CD14-positive monocyte (primary cell): Measurements from ENCODE around the gene TEAD4. TPM values are rescaled to one million over a fixed set of nuclear protein-coding genes. Genes with fewer than 3 reads are reported as not detected.

Source experiments
- DNase-seq, 3 donors: peaks; one replicate each; pipeline ENCODE4 v3.0.0-alpha.2; 2011 to 2022
- H2AFZ ChIP-seq: 2 replicates; pipeline ENCODE4 v1.6.0; 2012; ENCODE audit warnings: mild to moderate bottlenecking, low read depth, low read length, inconsistent platforms; ENCODE audit not compliant: insufficient read depth, poor library complexity, severe bottlenecking
- H3K27ac ChIP-seq, 2 donors: 1 replicate in 1 of 2; 2 replicates in 1 of 2; pipeline ENCODE4 v1.5.1; 2012 to 2013; ENCODE audit warnings: low read length in 2 of 2, control low read depth in 1 of 2, inconsistent platforms in 1 of 2, low read depth in 1 of 2, mild to moderate bottlenecking in 1 of 2
- H3K27me3 ChIP-seq, 2 donors: one replicate each; pipeline versions ENCODE4 v1.6.0 to v1.6.1; 2011 to 2013; ENCODE audit warnings: low read length in 2 of 2; ENCODE audit not compliant: control insufficient read depth in 2 of 2, insufficient read depth in 2 of 2
- H3K36me3 ChIP-seq, 2 donors: replicated peaks in 1 of 2; 1 replicate in 1 of 2; 2 replicates in 1 of 2; pipeline versions ENCODE4 v1.5.1 to v1.6.1; 2012 to 2013; ENCODE audit warnings: low read length in 2 of 2, control low read depth in 1 of 2, inconsistent platforms in 1 of 2, mild to moderate bottlenecking in 1 of 2; ENCODE audit not compliant: insufficient read depth in 2 of 2, control insufficient read depth in 1 of 2
- H3K4me1 ChIP-seq, 2 donors: 1 replicate in 1 of 2; 2 replicates in 1 of 2; pipeline versions ENCODE4 v1.5.1 to v1.6.1; 2012 to 2013; ENCODE audit warnings: low read length in 2 of 2, control low read depth in 1 of 2, inconsistent platforms in 1 of 2, mild to moderate bottlenecking in 1 of 2, moderate library complexity in 1 of 2; ENCODE audit not compliant: insufficient read depth in 2 of 2, control insufficient read depth in 1 of 2
- H3K4me2 ChIP-seq: replicated peaks from 2 replicates; pipeline ENCODE3; 2012; ENCODE audit warnings: low read length, moderate library complexity, mild to moderate bottlenecking; ENCODE audit not compliant: poor library complexity, severe bottlenecking; ENCODE audit errors: extremely low read depth
- H3K4me3 ChIP-seq, 3 experiments: fragments of 200-600 bp in 1 of 3; sonication (generic) in 1 of 3; replicated peaks in 1 of 3; 1 replicate in 2 of 3; 2 replicates in 1 of 3; pipeline ENCODE4 v1.5.1; 2011 to 2013; ENCODE audit warnings: low read length in 3 of 3, mild to moderate bottlenecking in 3 of 3, control low read depth in 2 of 3, low read depth in 2 of 3, inconsistent platforms in 1 of 3, moderate library complexity in 1 of 3
- H3K79me2 ChIP-seq: 2 replicates; pipeline ENCODE4 v1.6.0; 2012; ENCODE audit warnings: mild to moderate bottlenecking, control low read depth, inconsistent platforms, low read length, moderate library complexity; ENCODE audit not compliant: insufficient read depth
- H3K9ac ChIP-seq: 2 replicates; pipeline ENCODE4 v1.6.0; 2017; ENCODE audit warnings: low read length, mild to moderate bottlenecking; ENCODE audit not compliant: insufficient read depth, poor library complexity, severe bottlenecking
- H3K9me3 ChIP-seq, 2 donors: replicated peaks in 1 of 2; 1 replicate in 1 of 2; 2 replicates in 1 of 2; pipeline versions ENCODE4 v1.5.1 to v1.6.1; 2012 to 2013; ENCODE audit warnings: low read length in 2 of 2, control low read depth in 1 of 2; ENCODE audit not compliant: control insufficient read depth in 1 of 2, insufficient read depth in 1 of 2
- H4K20me1 ChIP-seq: 2 replicates; pipeline ENCODE4 v1.6.0; 2012; ENCODE audit warnings: mild to moderate bottlenecking, low read length, control low read depth, moderate library complexity; ENCODE audit not compliant: insufficient read depth
- H3K27ac Mint-ChIP-seq, 7 donors: one replicate each; pipeline ENCODE4 v1.8.0; 2020; ENCODE audit warnings: mild to moderate bottlenecking in 7 of 7, mixed read lengths in 7 of 7, moderate library complexity in 6 of 7, inconsistent platforms in 2 of 7
- H3K27me3 Mint-ChIP-seq, 3 donors: one replicate each; pipeline ENCODE4 v1.8.0; 2021 to 2022; ENCODE audit warnings: low read depth in 3 of 3, mild to moderate bottlenecking in 3 of 3, mixed read lengths in 3 of 3, moderate library complexity in 3 of 3, inconsistent platforms in 1 of 3
- H3K36me3 Mint-ChIP-seq, 2 donors: one replicate each; pipeline ENCODE4 v1.8.0; 2020; ENCODE audit warnings: mixed read lengths in 2 of 2, inconsistent platforms in 1 of 2, mild to moderate bottlenecking in 1 of 2
- H3K4me1 Mint-ChIP-seq: one replicate; pipeline ENCODE4 v1.8.0; 2020; ENCODE audit warnings: mild to moderate bottlenecking, mixed read lengths
- H3K4me3 Mint-ChIP-seq, 2 donors: one replicate each; pipeline ENCODE4 v1.8.0; 2020; ENCODE audit warnings: mild to moderate bottlenecking in 2 of 2, mixed read lengths in 2 of 2, moderate library complexity in 1 of 2
- H3K9me3 Mint-ChIP-seq, 7 donors: one replicate each; pipeline ENCODE4 v1.8.0; 2020 to 2022; ENCODE audit warnings: mixed read lengths in 7 of 7, mild to moderate bottlenecking in 6 of 7, moderate library complexity in 6 of 7, inconsistent platforms in 2 of 7
- CTCF ChIP-seq: fragments of 200-600 bp; IDR thresholded peaks from one replicate; pipeline ENCODE4 v1.8.0; 2022; ENCODE audit warnings: antibody characterized with exemption, mild to moderate bottlenecking
- WGBS: methylation state at CpG from one replicate; pipeline ENCODE4 v1.1.5; 2013; ENCODE audit warnings: missing lambda C conversion rate; ENCODE audit not compliant: insufficient coverage; 5-methylcytosine and 5-hydroxymethylcytosine counted together
- intact Hi-C, 2 donors: fragments of 100-400 bp; cut with micrococcal nuclease; formaldehyde crosslinking; loops; one replicate each; pipeline versions ENCODE4 v1.15.0 to v1.15.1; 2023
- polyA plus RNA-seq, 3 donors: library from polyadenylated mRNA; depleted of rRNA in 1 of 3; unstranded in 2 of 3; stranded (reverse) in 1 of 3; fragments of 300-500 nt in 2 of 3; fragments of >200 nt in 1 of 3; fragmentation: Illumina TruSeq in 2 of 3; gene quantifications; 1 replicate in 2 of 3; 2 replicates in 1 of 3; pipeline ENCODE4 v1.2.3, GENCODE V29; 2012 to 2021

Gene TEAD4
- polyA plus RNA-seq, 3 donors, result not detected

- Mint-ChIP-seq H3K4me1 (peaks cover 3% of the 10 kb centered on the region), H3K4me3 (no peak overlapping the region), H3K27ac (no peak overlapping the region), H3K36me3 (no peaks in the 10 kb centered on the region), H3K9me3 (peaks cover 0 to 3% (median 0%) of the 10 kb centered on the region in 7 donors), H3K27me3 (peaks cover 0 to 13% (median 8%) of the 10 kb centered on the region in 3 donors)
- Histone ChIP-seq H3K27ac (no peak overlapping the region), H3K4me1 (no peaks in the 10 kb centered on the region), H3K9ac (no peak overlapping the region), H3K9me3 (no peaks in the 10 kb centered on the region), H4K20me1 (no peaks in the 10 kb centered on the region), H3K36me3 (no peaks in the 10 kb centered on the region), H3K4me3 (no peak overlapping the region), H2AFZ (no peak overlapping the region), H3K27me3 (no peaks in the 10 kb centered on the region), H3K79me2 (no peaks in the 10 kb centered on the region), H3K4me2 (no peak overlapping the region)
- 96% methylated on average over 4 of the region's 9 CpGs for WGBS
- intact Hi-C loops, result no loop called here
- TF ChIP-seq CTCF, result no peak
- no peak for DNase-seq
These were observed 14.4 kb downstream of the TEAD4 start for GRCh38 chr12:2973566-2973965.

- Histone ChIP-seq H3K79me2 (no peaks in the 10 kb centered on the region), H3K27me3 (no peaks in the 10 kb centered on the region), H2AFZ (no peak overlapping the region), H3K9ac (no peak overlapping the region), H3K9me3 (no peaks in the 10 kb centered on the region), H3K27ac (no peak overlapping the region), H3K4me1 (no peaks in the 10 kb centered on the region), H3K4me2 (no peak overlapping the region), H3K36me3 (no peaks in the 10 kb centered on the region), H3K4me3 (no peak overlapping the region), H4K20me1 (no peaks in the 10 kb centered on the region)
- Mint-ChIP-seq H3K9me3 (peaks cover 0 to 2% (median 0%) of the 10 kb centered on the region in 7 donors), H3K4me3 (no peak overlapping the region), H3K27me3 (peaks cover 0 to 9% (median 6%) of the 10 kb centered on the region in 3 donors), H3K27ac (no peak overlapping the region), H3K36me3 (no peaks in the 10 kb centered on the region), H3K4me1 (peaks cover 3% of the 10 kb centered on the region)
- 76% methylated on average over 7 of the region's 10 CpGs for WGBS
- intact Hi-C loops, result no loop called here
- no peak for TF ChIP-seq CTCF
- DNase-seq, result no peak
These were observed 15.4 kb downstream of the TEAD4 start for GRCh38 chr12:2974560-2974971.
